Measurements from ENCODE around the gene CYBA. TPM values are rescaled to one million over a fixed set of nuclear protein-coding genes. Genes with fewer than 3 reads are reported as not detected.

Gene CYBA
- polyA plus RNA-seq, 4 donors = 61.1 to 320 (median 175) TPM

- 84 to 87% (median 85%) methylated on average over 46 to 58 of the region's 58 CpGs for WGBS, 3 donors
- H3K4me1 ChIP-seq (ENCODE audit: control insufficient read depth in 3 of 3, insufficient read depth in 2 of 3, low read depth in 1 of 3, low read length in 2 of 3) = peaks cover 0 to 17% (median 4%) of the 10 kb centered on the region in 3 donors
- FAIRE-seq = no peak
Measured at GRCh38 chr16:88642881-88643643, 7.8 kb downstream of the CYBA start.

DNA sequence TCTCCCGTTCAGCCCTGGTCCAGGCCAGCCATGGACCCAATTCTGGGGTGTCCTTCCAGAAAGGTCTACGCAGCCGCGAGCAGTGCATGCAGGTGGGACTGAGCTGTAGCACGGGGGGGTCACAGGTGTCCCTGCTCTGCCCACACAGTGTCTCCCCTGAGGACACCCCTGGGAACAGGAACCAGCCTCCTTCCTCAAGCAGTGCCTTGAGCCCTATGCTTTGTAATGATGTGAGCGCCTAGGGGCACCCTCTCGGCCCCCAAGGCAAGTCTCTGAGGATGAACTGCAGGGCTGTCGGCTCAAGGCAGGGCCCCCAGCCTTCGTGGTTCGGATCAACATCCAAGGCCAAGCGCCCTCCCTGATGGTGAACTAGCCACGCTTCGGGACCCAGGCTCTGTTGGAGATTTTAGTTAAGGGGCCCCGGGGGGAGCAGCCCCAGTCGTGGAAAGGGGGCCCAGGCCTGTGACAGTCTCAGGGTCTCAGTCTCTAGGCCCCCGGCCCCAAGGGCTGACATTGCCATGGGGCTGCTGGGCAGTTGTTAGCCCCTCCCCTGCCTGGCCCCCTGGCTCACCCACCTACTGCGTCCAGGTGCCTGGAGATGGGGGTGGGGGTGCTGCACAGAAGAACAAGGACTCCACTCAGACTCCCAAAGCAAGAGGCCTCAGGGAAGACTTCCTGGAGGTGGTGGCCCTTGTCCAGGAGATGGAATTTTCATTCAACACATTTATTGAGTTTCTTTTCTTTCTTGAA, 10.2 kb downstream of the CYBA start:
- peaks cover 0 to 42% (median 13%) of the 10 kb centered on the region in 3 donors for H3K27me3 ChIP-seq (ENCODE audit: control insufficient read depth in 3 of 3, insufficient read depth in 3 of 3, low read length in 3 of 3)
- H3K4me1 ChIP-seq (ENCODE audit: control insufficient read depth in 3 of 3, insufficient read depth in 2 of 3, low read depth in 1 of 3, low read length in 2 of 3) = peaks cover 0 to 17% (median 4%) of the 10 kb centered on the region in 3 donors
- 40 to 58% (median 44%) methylated on average over 15 to 17 of the region's 17 CpGs for WGBS, 3 donors
- FAIRE-seq (no peak), DNase-seq (no peak)
- no peak overlapping the region for H3K27ac ChIP-seq (ENCODE audit: low read depth in 1 of 3, low read length in 2 of 3)
- peaks cover 0 to 3% of the 10 kb centered on the region in 2 donors for H3K9me3 ChIP-seq (ENCODE audit: control insufficient read depth in 2 of 2, insufficient read depth in 1 of 2, low read depth in 1 of 2, low read length in 1 of 2)
- H3K4me3 ChIP-seq (ENCODE audit: low read depth in 1 of 3, low read length in 3 of 3) = no peak overlapping the region
- H3K36me3 ChIP-seq (ENCODE audit: control insufficient read depth in 3 of 3, insufficient read depth in 2 of 3, low read depth in 1 of 3, low read length in 3 of 3) = peaks cover 0 to 30% (median 0%) of the 10 kb centered on the region in 3 donors

More at GRCh38 chr16:88642881-88643643, 7.8 kb downstream of the CYBA start:
- DNase-seq = no peak
- peaks cover 0 to 49% (median 0%) of the 10 kb centered on the region in 3 donors for H3K36me3 ChIP-seq (ENCODE audit: control insufficient read depth in 3 of 3, insufficient read depth in 2 of 3, low read depth in 1 of 3, low read length in 3 of 3)
- H3K27me3 ChIP-seq (ENCODE audit: control insufficient read depth in 3 of 3, insufficient read depth in 3 of 3, low read length in 3 of 3) = peaks cover 0 to 31% (median 13%) of the 10 kb centered on the region in 3 donors
- no peak overlapping the region for H3K4me3 ChIP-seq (ENCODE audit: low read depth in 1 of 3, low read length in 3 of 3)
- no peak overlapping the region for H3K27ac ChIP-seq (ENCODE audit: low read depth in 1 of 3, low read length in 2 of 3)
- peaks cover 0 to 3% of the 10 kb centered on the region in 2 donors for H3K9me3 ChIP-seq (ENCODE audit: control insufficient read depth in 2 of 2, insufficient read depth in 1 of 2, low read depth in 1 of 2, low read length in 1 of 2)

- peaks cover 0 to 17% (median 4%) of the 10 kb centered on the region in 3 donors for H3K4me1 ChIP-seq (ENCODE audit: control insufficient read depth in 3 of 3, insufficient read depth in 2 of 3, low read depth in 1 of 3, low read length in 2 of 3)
- WGBS, 3 donors = 19 to 39% (median 20%) methylated on average over 12 to 13 of the region's 13 CpGs
- peaks cover 0 to 42% (median 13%) of the 10 kb centered on the region in 3 donors for H3K27me3 ChIP-seq (ENCODE audit: control insufficient read depth in 3 of 3, insufficient read depth in 3 of 3, low read length in 3 of 3)
- DNase-seq = no peak
- no peak overlapping the region for H3K4me3 ChIP-seq (ENCODE audit: low read depth in 1 of 3, low read length in 3 of 3)
- H3K27ac ChIP-seq (ENCODE audit: low read depth in 1 of 3, low read length in 2 of 3) = no peak overlapping the region
- no peak for FAIRE-seq
- H3K9me3 ChIP-seq (ENCODE audit: control insufficient read depth in 2 of 2, insufficient read depth in 1 of 2, low read depth in 1 of 2, low read length in 1 of 2) = peaks cover 0 to 3% of the 10 kb centered on the region in 2 donors
- H3K36me3 ChIP-seq (ENCODE audit: control insufficient read depth in 3 of 3, insufficient read depth in 2 of 3, low read depth in 1 of 3, low read length in 3 of 3) = peaks cover 0 to 24% (median 0%) of the 10 kb centered on the region in 3 donors
Measured at GRCh38 chr16:88640039-88640495, 10.8 kb downstream of the CYBA start.

DNA sequence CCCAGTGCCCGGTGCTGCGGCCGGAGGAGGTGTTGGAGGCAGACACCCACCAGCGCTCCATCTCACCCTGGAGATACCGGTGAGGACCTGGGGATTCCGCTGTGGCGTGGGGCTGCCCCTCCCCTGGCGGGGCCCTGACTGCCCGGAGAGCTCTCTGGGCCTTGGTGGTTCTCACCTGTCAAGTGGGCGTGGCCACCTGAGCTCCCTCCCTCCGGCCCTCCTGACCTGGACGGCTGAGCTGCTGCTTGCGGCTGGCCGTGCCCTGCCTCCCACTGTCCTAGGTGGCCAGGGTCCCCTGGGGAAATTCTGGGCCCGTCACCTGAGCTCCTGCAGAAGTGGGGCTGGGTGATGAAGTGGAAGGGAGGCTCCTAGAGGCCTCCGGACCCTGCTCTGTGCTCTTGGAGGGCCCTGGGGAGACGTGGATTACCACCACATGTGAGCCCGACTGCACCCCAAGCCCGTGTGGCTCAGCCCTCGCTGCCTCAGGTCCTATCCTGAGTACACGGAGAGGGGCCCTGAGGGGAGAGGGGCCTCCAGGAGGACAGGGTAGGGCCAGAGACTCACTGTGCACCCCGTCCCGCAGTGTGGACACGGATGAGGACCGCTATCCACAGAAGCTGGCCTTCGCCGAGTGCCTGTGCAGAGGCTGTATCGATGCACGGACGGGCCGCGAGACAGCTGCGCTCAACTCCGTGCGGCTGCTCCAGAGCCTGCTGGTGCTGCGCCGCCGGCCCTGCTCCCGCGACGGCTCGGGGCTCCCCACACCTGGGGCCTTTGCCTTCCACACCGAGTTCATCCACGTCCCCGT, 11.4 kb downstream of the CYBA start:
- DNase-seq (peak; percentile 50 to 61), FAIRE-seq (no peak)
- H3K36me3 ChIP-seq (ENCODE audit: control insufficient read depth in 3 of 3, insufficient read depth in 2 of 3, low read depth in 1 of 3, low read length in 3 of 3) = peaks cover 0 to 19% (median 0%) of the 10 kb centered on the region in 3 donors
- peaks cover 0 to 3% of the 10 kb centered on the region in 2 donors for H3K9me3 ChIP-seq (ENCODE audit: control insufficient read depth in 2 of 2, insufficient read depth in 1 of 2, low read depth in 1 of 2, low read length in 1 of 2)
- H3K27ac ChIP-seq (ENCODE audit: low read depth in 1 of 3, low read length in 2 of 3) = no peak overlapping the region
- H3K27me3 ChIP-seq (ENCODE audit: control insufficient read depth in 3 of 3, insufficient read depth in 3 of 3, low read length in 3 of 3) = peaks cover 0 to 44% (median 13%) of the 10 kb centered on the region in 3 donors
- whole genome bisulfite sequencing, 3 donors = 11 to 28% (median 24%) methylated on average over 36 to 45 of the region's 45 CpGs
- H3K4me1 ChIP-seq (ENCODE audit: control insufficient read depth in 3 of 3, insufficient read depth in 2 of 3, low read depth in 1 of 3, low read length in 2 of 3) = peaks cover 0 to 20% (median 4%) of the 10 kb centered on the region in 3 donors
- no peak overlapping the region for H3K4me3 ChIP-seq (ENCODE audit: low read depth in 1 of 3, low read length in 3 of 3)

- peaks cover 0 to 52% (median 13%) of the 10 kb centered on the region in 3 donors for H3K27me3 ChIP-seq (ENCODE audit: control insufficient read depth in 3 of 3, insufficient read depth in 3 of 3, low read length in 3 of 3)
- H3K36me3 ChIP-seq (ENCODE audit: control insufficient read depth in 3 of 3, insufficient read depth in 2 of 3, low read depth in 1 of 3, low read length in 3 of 3) = peaks cover 0 to 15% (median 0%) of the 10 kb centered on the region in 3 donors
- H3K27ac ChIP-seq (ENCODE audit: low read depth in 1 of 3, low read length in 2 of 3) = no peak within 1 kb of the TSS
- WGBS, 3 donors = 15 to 35% (median 19%) methylated on average over 26 to 27 of the region's 27 CpGs
- peaks cover 0 to 25% (median 4%) of the 10 kb centered on the region in 3 donors for H3K4me1 ChIP-seq (ENCODE audit: control insufficient read depth in 3 of 3, insufficient read depth in 2 of 3, low read depth in 1 of 3, low read length in 2 of 3)
- DNase-seq (peak; percentile 71 to 79), FAIRE-seq (no peak)
- H3K4me3 ChIP-seq (ENCODE audit: low read depth in 1 of 3, low read length in 3 of 3) = no peak within 1 kb of the TSS
- H3K9me3 ChIP-seq (ENCODE audit: control insufficient read depth in 2 of 2, insufficient read depth in 1 of 2, low read depth in 1 of 2, low read length in 1 of 2) = peaks cover 0 to 3% of the 10 kb centered on the region in 2 donors
Measured at GRCh38 chr16:88638323-88639230, 12.3 kb downstream of the CYBA start, which contains the start of gene IL17C. Gene IL17C, plus strand, starts transcription at chr16:88638572. Its CDS starts 70 bp downstream, at chr16:88638642.

- Histone ChIP-seq H3K27me3 (ENCODE audit: control insufficient read depth in 3 of 3, insufficient read depth in 3 of 3, low read length in 3 of 3) (peaks cover 0 to 53% (median 13%) of the 10 kb centered on the region in 3 donors), H3K27ac (ENCODE audit: low read depth in 1 of 3, low read length in 2 of 3) (no peak overlapping the region), H3K36me3 (ENCODE audit: control insufficient read depth in 3 of 3, insufficient read depth in 2 of 3, low read depth in 1 of 3, low read length in 3 of 3) (peaks cover 4 to 19% (median 5%) of the 10 kb centered on the region in 3 donors), H3K9me3 (ENCODE audit: control insufficient read depth in 2 of 2, insufficient read depth in 1 of 2, low read depth in 1 of 2, low read length in 1 of 2) (peaks cover 0 to 3% of the 10 kb centered on the region in 2 donors), H3K4me1 (ENCODE audit: control insufficient read depth in 3 of 3, insufficient read depth in 2 of 3, low read depth in 1 of 3, low read length in 2 of 3) (peaks cover 0 to 25% (median 4%) of the 10 kb centered on the region in 3 donors), H3K4me3 (ENCODE audit: low read depth in 1 of 3, low read length in 3 of 3) (no peak overlapping the region)
- DNase-seq = no peak
- FAIRE-seq = no peak
- 73 to 77% (median 73%) methylated on average over 23 of the region's 23 CpGs for WGBS, 3 donors
Measured at GRCh38 chr16:88636488-88637265, 14.2 kb downstream of the CYBA start.
